Smooth muscle cell (in vitro differentiated cells): ENCODE measurements around the gene IMP3. TPM values are rescaled to one million over a fixed set of nuclear protein-coding genes. Genes with fewer than 3 reads are reported as not detected.

ENCODE experiments used
- DNase-seq: peaks from one replicate; lab custom pipeline; 2025; ENCODE audit not compliant: unreplicated experiment; lab: John Stamatoyannopoulos, UW
- H2AFZ ChIP-seq: fragments of 200-600 bp; sonication (generic); 2 replicates; pipeline ENCODE4 v1.6.0; 2016; ENCODE audit warnings: antibody characterized with exemption, low read depth, mild to moderate bottlenecking
- H3F3A ChIP-seq: fragments of 200-600 bp; sonication (generic); 2 replicates; pipeline ENCODE4 v1.6.0; 2017; ENCODE audit warnings: antibody characterized with exemption, low read depth
- H3K27ac ChIP-seq: fragments of 200-600 bp; sonication (generic); 2 replicates; pipeline ENCODE4 v1.5.1; 2016; ENCODE audit warnings: low read depth, mild to moderate bottlenecking
- H3K27me3 ChIP-seq: fragments of 200-600 bp; sonication (generic); 2 replicates; pipeline ENCODE4 v1.6.1; 2016; ENCODE audit warnings: low read depth, mild to moderate bottlenecking
- H3K36me3 ChIP-seq: fragments of 200-600 bp; sonication (generic); 2 replicates; pipeline ENCODE4 v1.5.1; 2016; ENCODE audit warnings: low read depth
- H3K4me1 ChIP-seq: fragments of 200-600 bp; sonication (generic); 2 replicates; pipeline ENCODE4 v1.5.1; 2016; ENCODE audit warnings: low read depth
- H3K4me2 ChIP-seq: fragments of 200-600 bp; sonication (generic); 2 replicates; pipeline ENCODE4 v1.6.0; 2016; ENCODE audit warnings: mild to moderate bottlenecking
- H3K4me3 ChIP-seq: fragments of 200-600 bp; sonication (generic); 2 replicates; pipeline ENCODE4 v1.5.1; 2016; ENCODE audit warnings: mild to moderate bottlenecking
- H3K79me2 ChIP-seq: fragments of 200-600 bp; sonication (generic); 2 replicates; pipeline ENCODE4 v1.6.0; 2016; ENCODE audit warnings: low read depth, mild to moderate bottlenecking
- H3K9ac ChIP-seq: fragments of 200-600 bp; sonication (generic); 2 replicates; pipeline ENCODE4 v1.6.0; 2016; ENCODE audit warnings: low read depth
- H3K9me3 ChIP-seq: fragments of 200-600 bp; sonication (generic); replicated peaks from 2 replicates; pipeline ENCODE4 v1.5.1; 2016; ENCODE audit warnings: low read depth
- H4K20me1 ChIP-seq: fragments of 200-600 bp; sonication (generic); 2 replicates; pipeline ENCODE4 v1.6.0; 2016; ENCODE audit warnings: low read depth
- WGBS: methylation state at CpG from one replicate; pipeline ENCODE4 v1.1.7; 2016; ENCODE audit warnings: low lambda C conversion rate; 5-methylcytosine and 5-hydroxymethylcytosine counted together
- polyA plus RNA-seq: library from polyadenylated mRNA; unstranded; fragments of >200 nt; fragmentation: Nextera tagmentation; extraction: Ambion mirVana; gene quantifications from 2 replicates; pipeline ENCODE4 v1.2.1, GENCODE V29; 2016
- total RNA-seq: library from RNA; depleted of rRNA; stranded (reverse); fragments of >200 nt; gene quantifications from 2 replicates; pipeline ENCODE4 v1.2.3, GENCODE V29; 2014
- TF ChIP-seq, protein P1 (sequence below): fragments of 200-600 bp; sonication (generic); IDR thresholded peaks from 2 replicates; pipeline ENCODE4 v1.5.1; 2017; ENCODE audit warnings: borderline replicate concordance, mild to moderate bottlenecking, antibody characterized with exemption; ENCODE audit not compliant: insufficient read depth, poor library complexity, severe bottlenecking

IMP3 gene
- total and polyA plus RNA-seq, 2 experiments from 2014 or later: 54.1 to 56.7 TPM

DNA sequence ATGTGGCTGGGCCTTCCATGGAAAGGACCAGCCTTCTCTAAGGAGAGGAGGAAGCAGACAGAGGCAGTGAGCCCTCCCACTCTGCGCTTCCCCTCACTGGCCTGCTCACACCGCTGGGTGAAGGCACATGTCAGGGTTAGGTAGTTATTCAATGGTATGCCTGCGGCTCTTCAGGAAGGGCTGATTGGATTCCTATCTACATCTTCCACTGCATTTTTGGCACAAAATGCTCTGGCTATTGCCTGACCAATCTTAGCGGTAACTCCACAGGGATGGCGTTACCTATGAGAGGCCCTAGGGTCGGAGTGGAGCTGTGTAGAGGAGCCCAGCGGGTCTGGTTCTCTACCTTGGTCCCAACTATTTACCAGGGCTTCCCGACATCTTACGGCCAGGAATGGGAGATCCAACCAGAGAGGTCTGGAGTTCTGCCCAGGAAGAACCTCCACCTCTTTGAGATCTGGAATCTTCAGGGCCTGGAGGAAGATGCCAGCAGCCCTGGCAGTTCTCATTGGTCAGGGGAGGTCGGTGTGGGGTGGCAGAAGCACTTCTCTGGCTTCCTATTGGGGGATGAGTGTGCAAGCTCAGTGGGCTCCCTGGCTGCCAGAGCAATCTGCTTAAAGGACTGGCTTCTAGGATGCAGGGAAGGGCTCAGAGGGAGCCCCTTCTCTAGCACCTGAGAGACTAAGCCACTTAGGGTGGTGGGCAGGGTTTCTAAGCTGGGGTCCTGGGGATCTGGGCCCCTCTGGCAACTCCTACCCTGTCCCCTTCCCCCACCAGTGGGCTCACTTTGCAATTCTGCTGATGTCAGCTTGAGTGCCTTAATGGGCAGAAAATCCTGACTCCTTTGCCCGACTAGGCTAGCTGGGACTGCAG lies 31.9 kb upstream of the IMP3 start:
- Histone ChIP-seq H3K36me3 (no peaks in the 10 kb centered on the region), H3K27me3 (no peaks in the 10 kb centered on the region), H3K9me3 (no peaks in the 10 kb centered on the region), H3K79me2 (no peaks in the 10 kb centered on the region), H3F3A (peaks cover 22% of the 10 kb centered on the region), H3K4me3 (no peak overlapping the region), H3K4me1 (peaks cover 32% of the 10 kb centered on the region), H2AFZ (no peak overlapping the region), H3K4me2 (peak overlapping the region; percentile 71), H3K27ac (peak overlapping the region; percentile 98), H4K20me1 (no peaks in the 10 kb centered on the region), H3K9ac (peak overlapping the region; percentile 83)
- 75% methylated on average over 11 of the region's 11 CpGs for WGBS
- DNase-seq: no peak
- TF ChIP-seq, protein P1, sequence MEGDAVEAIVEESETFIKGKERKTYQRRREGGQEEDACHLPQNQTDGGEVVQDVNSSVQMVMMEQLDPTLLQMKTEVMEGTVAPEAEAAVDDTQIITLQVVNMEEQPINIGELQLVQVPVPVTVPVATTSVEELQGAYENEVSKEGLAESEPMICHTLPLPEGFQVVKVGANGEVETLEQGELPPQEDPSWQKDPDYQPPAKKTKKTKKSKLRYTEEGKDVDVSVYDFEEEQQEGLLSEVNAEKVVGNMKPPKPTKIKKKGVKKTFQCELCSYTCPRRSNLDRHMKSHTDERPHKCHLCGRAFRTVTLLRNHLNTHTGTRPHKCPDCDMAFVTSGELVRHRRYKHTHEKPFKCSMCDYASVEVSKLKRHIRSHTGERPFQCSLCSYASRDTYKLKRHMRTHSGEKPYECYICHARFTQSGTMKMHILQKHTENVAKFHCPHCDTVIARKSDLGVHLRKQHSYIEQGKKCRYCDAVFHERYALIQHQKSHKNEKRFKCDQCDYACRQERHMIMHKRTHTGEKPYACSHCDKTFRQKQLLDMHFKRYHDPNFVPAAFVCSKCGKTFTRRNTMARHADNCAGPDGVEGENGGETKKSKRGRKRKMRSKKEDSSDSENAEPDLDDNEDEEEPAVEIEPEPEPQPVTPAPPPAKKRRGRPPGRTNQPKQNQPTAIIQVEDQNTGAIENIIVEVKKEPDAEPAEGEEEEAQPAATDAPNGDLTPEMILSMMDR: no peak

DNA sequence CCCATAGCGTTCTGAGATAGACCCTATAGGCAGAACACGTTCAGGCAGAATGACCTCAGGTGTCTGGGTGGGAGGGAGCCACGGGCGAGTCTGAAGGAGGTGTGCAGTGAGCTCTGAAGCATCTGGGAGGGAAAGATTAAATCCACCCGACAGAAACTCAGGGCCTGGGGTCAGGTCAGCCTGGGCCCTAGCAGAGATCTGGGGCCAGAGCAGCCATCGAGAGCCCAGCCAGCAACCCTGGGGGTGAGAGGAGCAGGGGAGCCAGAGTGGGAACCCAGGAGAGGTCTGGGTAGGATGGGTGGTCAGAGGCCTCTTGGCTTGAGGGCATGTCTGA lies 29.8 kb upstream of the IMP3 start:
- Histone ChIP-seq H3K4me2 (no peak overlapping the region), H3K4me1 (peaks cover 32% of the 10 kb centered on the region), H4K20me1 (no peaks in the 10 kb centered on the region), H3K36me3 (no peaks in the 10 kb centered on the region), H3F3A (peaks cover 22% of the 10 kb centered on the region), H3K4me3 (no peak overlapping the region), H3K79me2 (no peaks in the 10 kb centered on the region), H3K9me3 (no peaks in the 10 kb centered on the region), H2AFZ (no peak overlapping the region), H3K27me3 (no peaks in the 10 kb centered on the region), H3K9ac (peak overlapping the region; percentile 2), H3K27ac (peak overlapping the region; percentile 85)
- 84% methylated on average over 6 of the region's 6 CpGs for WGBS
- no peak for DNase-seq
- TF ChIP-seq, protein P1: no peak

DNA sequence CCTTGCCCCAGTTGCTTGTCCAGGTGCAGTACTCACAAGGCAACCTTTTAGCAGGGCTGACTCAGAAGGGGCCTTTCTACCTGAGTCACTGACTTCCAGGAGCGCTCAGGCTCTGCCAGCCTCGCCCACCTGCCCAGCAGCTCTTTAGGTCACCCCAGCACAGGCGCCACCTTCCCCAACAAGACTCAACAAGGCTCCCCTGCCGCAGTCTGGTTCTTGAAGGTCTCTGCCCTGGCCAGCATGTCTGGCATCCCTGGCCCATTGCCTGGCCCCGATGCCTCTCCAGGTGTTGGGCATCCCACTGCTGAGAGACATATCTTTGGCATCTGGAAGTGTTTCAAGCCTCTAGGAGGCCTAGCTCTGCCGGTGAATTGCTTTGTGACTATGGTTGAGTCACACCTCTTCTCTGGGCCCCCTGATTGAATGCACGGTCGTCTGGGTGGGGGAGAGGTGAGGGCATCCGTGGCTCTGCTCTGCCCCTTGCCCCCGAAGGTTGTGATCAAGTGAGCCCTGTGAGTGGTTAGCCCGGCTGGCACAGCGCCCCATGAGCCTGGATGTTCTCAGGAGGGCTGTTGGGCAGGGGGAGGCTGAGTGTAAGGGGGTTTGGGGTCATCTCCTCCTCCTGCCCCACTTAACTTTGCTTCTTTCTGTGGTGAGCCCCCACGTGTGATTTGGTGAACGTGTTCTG lies 29.3 kb upstream of the IMP3 start:
- no peaks in the 10 kb centered on the region for H3K36me3 ChIP-seq
- H3K9ac ChIP-seq: peak overlapping the region; percentile 71
- H3K79me2 ChIP-seq: no peaks in the 10 kb centered on the region
- H4K20me1 ChIP-seq: no peaks in the 10 kb centered on the region
- no peak overlapping the region for H2AFZ ChIP-seq
- H3K27me3 ChIP-seq: no peaks in the 10 kb centered on the region
- peaks cover 19% of the 10 kb centered on the region for H3F3A ChIP-seq
- TF ChIP-seq, protein P1: no peak
- no peak for DNase-seq
- 80% methylated on average over 14 of the region's 14 CpGs for WGBS
- H3K4me3 ChIP-seq: no peak overlapping the region
- no peaks in the 10 kb centered on the region for H3K9me3 ChIP-seq
- H3K4me2 ChIP-seq: no peak overlapping the region
- H3K27ac ChIP-seq: peak overlapping the region; percentile 85
- peaks cover 32% of the 10 kb centered on the region for H3K4me1 ChIP-seq
